ENCODE data around the gene PLSCR3. TPM values are rescaled to one million over a fixed set of nuclear protein-coding genes. Genes with fewer than 3 reads are reported as not detected.

PLSCR3 gene
- total RNA-seq, 4 donors from 2014 or later = 13.2 to 32.4 (median 18.4) TPM

DNA sequence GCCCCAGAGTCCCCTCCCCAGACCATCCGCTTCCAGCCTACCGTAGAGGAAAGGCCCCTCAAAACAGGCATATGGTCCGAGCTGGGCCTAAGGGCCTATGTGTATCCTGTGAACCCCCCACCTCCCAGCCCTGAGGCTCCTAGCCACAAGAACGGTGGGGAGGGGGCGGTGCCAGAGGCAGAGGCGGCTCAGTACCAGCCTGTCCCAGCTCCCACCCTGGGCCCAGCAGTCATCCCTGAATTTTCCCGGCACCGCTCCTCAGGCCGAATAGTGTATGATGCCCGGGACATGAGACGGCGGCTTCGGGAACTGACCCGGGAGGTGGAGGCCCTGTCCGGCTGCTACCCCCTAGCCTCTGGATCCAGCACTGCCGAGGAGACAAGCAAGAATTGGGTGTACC lies 26.9 kb upstream of the PLSCR3 start:
- intact Hi-C loops (cut with DNase I; ENCODE audit: low total_unique reads) (no loop called here), in situ Hi-C loops (cut with MboI; ENCODE audit: low pct_ligation_motif_present in 1 of 4, low pct_unique_long_range_greater_than_20kb in 1 of 4, low sequenced_read_pairs in 3 of 4) (no loop called here)
- no peaks in the 10 kb centered on the region for H3K27me3 ChIP-seq
- H3K9me3 ChIP-seq = no peaks in the 10 kb centered on the region
- WGBS, 2 donors (ENCODE audit: low coverage in 1 of 2) = 98% methylated on average over 12 of the region's 16 CpGs; no CpG with 5 or more reads in 1 of the 2 donors
- no peaks in the 10 kb centered on the region for H3K4me1 ChIP-seq
- H3K4me3 ChIP-seq = no peak overlapping the region
- TF ChIP-seq EP300 (IDR thresholded peaks at IDR 0.05; ENCODE audit: low read depth) = no peak
- TF ChIP-seq, protein P1, sequence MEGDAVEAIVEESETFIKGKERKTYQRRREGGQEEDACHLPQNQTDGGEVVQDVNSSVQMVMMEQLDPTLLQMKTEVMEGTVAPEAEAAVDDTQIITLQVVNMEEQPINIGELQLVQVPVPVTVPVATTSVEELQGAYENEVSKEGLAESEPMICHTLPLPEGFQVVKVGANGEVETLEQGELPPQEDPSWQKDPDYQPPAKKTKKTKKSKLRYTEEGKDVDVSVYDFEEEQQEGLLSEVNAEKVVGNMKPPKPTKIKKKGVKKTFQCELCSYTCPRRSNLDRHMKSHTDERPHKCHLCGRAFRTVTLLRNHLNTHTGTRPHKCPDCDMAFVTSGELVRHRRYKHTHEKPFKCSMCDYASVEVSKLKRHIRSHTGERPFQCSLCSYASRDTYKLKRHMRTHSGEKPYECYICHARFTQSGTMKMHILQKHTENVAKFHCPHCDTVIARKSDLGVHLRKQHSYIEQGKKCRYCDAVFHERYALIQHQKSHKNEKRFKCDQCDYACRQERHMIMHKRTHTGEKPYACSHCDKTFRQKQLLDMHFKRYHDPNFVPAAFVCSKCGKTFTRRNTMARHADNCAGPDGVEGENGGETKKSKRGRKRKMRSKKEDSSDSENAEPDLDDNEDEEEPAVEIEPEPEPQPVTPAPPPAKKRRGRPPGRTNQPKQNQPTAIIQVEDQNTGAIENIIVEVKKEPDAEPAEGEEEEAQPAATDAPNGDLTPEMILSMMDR (IDR thresholded peaks at IDR 0.05) = no peak
- TF ChIP-seq POLR2A (IDR thresholded peaks at IDR 0.05) = no peak
- no peak for TF ChIP-seq POLR2AphosphoS5 (IDR thresholded peaks at IDR 0.05)
- no peaks in the 10 kb centered on the region for H3K36me3 ChIP-seq
- H3K27ac ChIP-seq = no peak overlapping the region
- DNase-seq = no peak

DNA sequence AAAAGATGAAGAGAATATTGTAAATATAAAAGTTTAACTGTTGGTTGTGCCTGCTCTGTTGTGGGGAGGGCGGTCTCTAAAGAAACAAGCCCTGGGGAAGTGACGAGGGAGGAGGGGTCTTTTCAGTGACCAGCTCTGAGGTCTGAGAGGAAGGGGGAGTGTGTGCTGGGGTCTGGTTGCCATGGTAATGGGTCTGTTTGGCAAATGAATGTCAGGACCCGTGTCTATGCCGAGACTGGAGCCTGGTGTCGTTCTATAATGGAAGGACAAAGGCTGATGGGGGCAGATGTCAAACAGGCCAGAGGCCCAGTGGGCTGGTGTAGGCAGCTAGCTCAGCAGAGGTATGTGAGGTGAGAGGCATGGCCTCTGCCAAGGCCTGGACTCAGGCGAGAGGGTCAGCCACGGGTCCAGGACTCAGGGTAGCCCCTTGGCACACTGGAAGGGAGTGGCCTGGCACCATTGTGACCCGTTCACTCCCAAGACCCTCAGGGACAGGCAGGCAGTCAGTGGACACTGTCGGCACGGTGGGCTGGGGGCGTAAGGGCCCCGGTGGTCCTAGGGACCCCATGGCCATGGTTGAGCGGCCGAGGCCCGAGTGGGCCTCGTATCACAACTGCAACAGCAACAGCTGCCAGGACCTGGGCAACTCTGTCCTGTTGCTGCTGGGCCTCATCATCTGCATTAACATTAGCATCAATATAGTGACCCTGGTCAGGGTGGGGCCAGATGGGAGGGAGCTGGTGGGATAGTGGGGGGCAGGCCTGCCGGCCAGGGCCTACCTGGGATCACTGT lies 25.7 kb upstream of the PLSCR3 start, which contains the start of gene SPEM1:
SPEM1 (plus strand) TSS at position 506 of the 792 bp plus-strand sequence; CDS start at position 567, 61 bp downstream.
- Histone ChIP-seq H3K4me1 (no peaks in the 10 kb centered on the region), H3K4me3 (no peak within 1 kb of the TSS), H3K36me3 (no peaks in the 10 kb centered on the region), H3K27ac (no peak within 1 kb of the TSS), H3K9me3 (no peaks in the 10 kb centered on the region), H3K27me3 (no peaks in the 10 kb centered on the region)
- no peak for DNase-seq
- in situ Hi-C loops (cut with MboI; ENCODE audit: low pct_ligation_motif_present in 1 of 4, low pct_unique_long_range_greater_than_20kb in 1 of 4, low sequenced_read_pairs in 3 of 4) = no loop called here
- WGBS, 2 donors (ENCODE audit: low coverage in 1 of 2) = 81 to 83% methylated on average over 3 to 17 of the region's 17 CpGs
- intact Hi-C loops (cut with DNase I; ENCODE audit: low total_unique reads) = no loop called here
- TF ChIP-seq POLR2AphosphoS5 (IDR thresholded peaks at IDR 0.05) (no peak), POLR2A (IDR thresholded peaks at IDR 0.05) (no peak), EP300 (IDR thresholded peaks at IDR 0.05; ENCODE audit: low read depth) (no peak)
- TF ChIP-seq, protein P1 (IDR thresholded peaks at IDR 0.05) = no peak

DNA sequence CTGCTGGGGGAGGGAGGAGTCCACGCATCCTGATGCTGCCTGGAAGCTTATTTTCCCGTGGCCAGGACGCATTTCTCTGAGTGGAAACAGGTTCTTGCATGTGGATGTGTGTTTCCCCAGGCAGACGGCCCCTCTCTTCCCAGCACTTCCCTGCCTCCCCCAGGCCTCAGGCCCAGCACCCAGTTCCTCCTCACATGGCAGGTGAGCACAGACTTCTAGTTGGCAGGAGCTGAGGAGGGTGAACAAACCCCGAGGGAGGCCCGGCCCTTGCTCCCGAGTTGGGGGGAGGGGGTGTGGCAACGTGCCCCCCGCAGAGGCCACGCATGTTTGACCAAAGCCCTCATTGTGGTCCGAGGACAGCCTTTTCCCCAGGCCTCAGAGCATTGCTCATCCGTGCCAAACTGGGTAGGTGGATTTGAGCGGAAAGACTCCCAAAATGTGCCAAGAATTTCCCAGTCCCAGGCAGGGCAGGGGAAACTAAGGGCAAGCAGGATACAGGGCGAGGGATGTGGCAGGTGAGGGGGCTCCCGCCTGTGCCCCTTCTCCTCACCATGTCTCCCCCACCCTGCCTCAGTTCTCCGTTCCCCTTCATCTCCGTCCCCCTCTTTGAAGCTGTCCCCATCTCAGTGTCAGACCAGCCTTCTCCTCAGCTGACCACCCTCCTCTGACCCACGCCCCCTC lies 24.3 kb upstream of the PLSCR3 start:
- no peak overlapping the region for H3K4me3 ChIP-seq
- TF ChIP-seq POLR2AphosphoS5 (IDR thresholded peaks at IDR 0.05) (no peak), EP300 (IDR thresholded peaks at IDR 0.05; ENCODE audit: low read depth) (no peak)
- no peak for DNase-seq
- in situ Hi-C loops (cut with MboI; ENCODE audit: low pct_ligation_motif_present in 1 of 4, low pct_unique_long_range_greater_than_20kb in 1 of 4, low sequenced_read_pairs in 3 of 4) (no loop called here), intact Hi-C loops (cut with DNase I; ENCODE audit: low total_unique reads) (no loop called here)
- no peaks in the 10 kb centered on the region for H3K36me3 ChIP-seq
- H3K9me3 ChIP-seq = no peaks in the 10 kb centered on the region
- H3K4me1 ChIP-seq = no peaks in the 10 kb centered on the region
- H3K27me3 ChIP-seq = no peaks in the 10 kb centered on the region
- 40 to 73% methylated on average over 2 to 17 of the region's 18 CpGs for WGBS, 2 donors (ENCODE audit: low coverage in 1 of 2)
- no peak overlapping the region for H3K27ac ChIP-seq

DNA sequence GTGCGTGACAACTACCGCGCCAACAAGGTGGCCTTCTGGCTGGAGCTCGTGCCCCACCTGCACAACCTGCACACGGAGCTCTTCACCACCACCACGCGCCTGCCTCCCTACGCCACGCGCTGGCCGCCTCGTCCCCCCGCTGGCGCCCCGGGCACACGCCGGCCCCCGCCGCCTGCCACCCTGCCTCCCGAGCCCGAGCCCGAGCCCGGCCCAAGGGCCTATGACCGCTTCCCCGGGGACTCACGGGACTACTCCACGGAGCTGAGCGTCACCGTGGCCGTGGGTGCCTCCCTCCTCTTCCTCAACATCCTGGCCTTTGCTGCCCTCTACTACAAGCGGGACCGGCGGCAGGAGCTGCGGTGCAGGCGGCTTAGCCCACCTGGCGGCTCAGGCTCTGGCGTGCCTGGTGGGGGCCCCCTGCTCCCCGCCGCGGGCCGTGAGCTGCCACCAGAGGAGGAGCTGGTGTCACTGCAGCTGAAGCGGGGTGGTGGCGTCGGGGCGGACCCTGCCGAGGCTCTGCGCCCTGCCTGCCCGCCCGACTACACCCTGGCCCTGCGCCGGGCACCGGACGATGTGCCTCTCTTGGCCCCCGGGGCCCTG lies 22.8 kb upstream of the PLSCR3 start:
- Histone ChIP-seq H3K4me3 (no peak overlapping the region), H3K4me1 (no peaks in the 10 kb centered on the region), H3K9me3 (no peaks in the 10 kb centered on the region), H3K36me3 (no peaks in the 10 kb centered on the region), H3K27ac (no peak overlapping the region), H3K27me3 (no peaks in the 10 kb centered on the region)
- WGBS, 2 donors (ENCODE audit: low coverage in 1 of 2) = 89% methylated on average over 54 of the region's 54 CpGs; no CpG with 5 or more reads in 1 of the 2 donors
- no peak for TF ChIP-seq POLR2AphosphoS5 (IDR thresholded peaks at IDR 0.05)
- TF ChIP-seq, protein P1 (IDR thresholded peaks at IDR 0.05) = no peak
- TF ChIP-seq EP300 (IDR thresholded peaks at IDR 0.05; ENCODE audit: low read depth) = no peak
- no peak for TF ChIP-seq POLR2A (IDR thresholded peaks at IDR 0.05)
- intact Hi-C loops (cut with DNase I; ENCODE audit: low total_unique reads) (no loop called here), in situ Hi-C loops (cut with MboI; ENCODE audit: low pct_ligation_motif_present in 1 of 4, low pct_unique_long_range_greater_than_20kb in 1 of 4, low sequenced_read_pairs in 3 of 4) (no loop called here)
- no peak for DNase-seq
